Astrocyte of the cerebellum (primary cell): ENCODE data around the gene KRT35.

Experiments
- DNase-seq: peaks from one replicate; pipeline ENCODE4 v3.0.0-alpha.2; 2011; ENCODE audit warnings: low read depth
- H3K4me3 ChIP-seq: 2 replicates; pipeline ENCODE4 v1.5.1; 2011; ENCODE audit warnings: mild to moderate bottlenecking, low read depth, low read length, moderate library complexity
- in situ Hi-C: cut with HindIII; loops from 2 replicates; pipeline ENCODE4 v1.10.0; 2017; ENCODE audit warnings: low sequenced_read_pairs
- TF ChIP-seq, protein P1 (sequence below): IDR thresholded peaks from 2 replicates; pipeline ENCODE4 v1.5.1; 2012; ENCODE audit warnings: low read length, low read depth, moderate library complexity, mild to moderate bottlenecking; ENCODE audit errors: missing control alignments

The KRT35 gene

DNA sequence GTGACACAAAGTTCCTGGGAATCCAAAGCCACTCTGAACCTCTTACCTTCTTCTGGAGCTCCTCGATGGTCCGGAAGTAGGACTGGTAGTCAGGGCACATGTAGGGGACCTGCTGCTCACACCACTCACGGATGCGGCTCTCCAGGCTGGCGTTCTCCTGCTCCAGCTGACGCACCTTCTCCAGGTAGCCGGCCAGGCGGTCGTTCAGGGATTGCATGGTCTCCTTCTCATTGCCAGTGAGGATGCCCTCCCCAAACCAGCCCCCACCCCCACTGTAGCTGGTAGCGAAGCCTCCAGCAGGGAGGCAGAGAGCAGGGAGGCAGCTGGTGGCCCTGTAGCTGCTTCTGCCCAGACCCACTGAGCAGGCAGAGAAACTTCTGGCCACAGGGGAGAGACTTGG, 370 bp downstream of the KRT35 start:
- in situ Hi-C loops: no loop called here

GRCh38 chr17:41480136-41480535, 815 bp downstream of the KRT35 start:
- no peak for DNase-seq
- H3K4me3 ChIP-seq: no peak overlapping the region
- in situ Hi-C loops: no loop called here
- TF ChIP-seq, protein P1, sequence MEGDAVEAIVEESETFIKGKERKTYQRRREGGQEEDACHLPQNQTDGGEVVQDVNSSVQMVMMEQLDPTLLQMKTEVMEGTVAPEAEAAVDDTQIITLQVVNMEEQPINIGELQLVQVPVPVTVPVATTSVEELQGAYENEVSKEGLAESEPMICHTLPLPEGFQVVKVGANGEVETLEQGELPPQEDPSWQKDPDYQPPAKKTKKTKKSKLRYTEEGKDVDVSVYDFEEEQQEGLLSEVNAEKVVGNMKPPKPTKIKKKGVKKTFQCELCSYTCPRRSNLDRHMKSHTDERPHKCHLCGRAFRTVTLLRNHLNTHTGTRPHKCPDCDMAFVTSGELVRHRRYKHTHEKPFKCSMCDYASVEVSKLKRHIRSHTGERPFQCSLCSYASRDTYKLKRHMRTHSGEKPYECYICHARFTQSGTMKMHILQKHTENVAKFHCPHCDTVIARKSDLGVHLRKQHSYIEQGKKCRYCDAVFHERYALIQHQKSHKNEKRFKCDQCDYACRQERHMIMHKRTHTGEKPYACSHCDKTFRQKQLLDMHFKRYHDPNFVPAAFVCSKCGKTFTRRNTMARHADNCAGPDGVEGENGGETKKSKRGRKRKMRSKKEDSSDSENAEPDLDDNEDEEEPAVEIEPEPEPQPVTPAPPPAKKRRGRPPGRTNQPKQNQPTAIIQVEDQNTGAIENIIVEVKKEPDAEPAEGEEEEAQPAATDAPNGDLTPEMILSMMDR: no peak

More for the DNA sequence above, 370 bp downstream of the KRT35 start:
- no peak overlapping the region for H3K4me3 ChIP-seq
- no peak for DNase-seq
- TF ChIP-seq, protein P1: no peak

DNA sequence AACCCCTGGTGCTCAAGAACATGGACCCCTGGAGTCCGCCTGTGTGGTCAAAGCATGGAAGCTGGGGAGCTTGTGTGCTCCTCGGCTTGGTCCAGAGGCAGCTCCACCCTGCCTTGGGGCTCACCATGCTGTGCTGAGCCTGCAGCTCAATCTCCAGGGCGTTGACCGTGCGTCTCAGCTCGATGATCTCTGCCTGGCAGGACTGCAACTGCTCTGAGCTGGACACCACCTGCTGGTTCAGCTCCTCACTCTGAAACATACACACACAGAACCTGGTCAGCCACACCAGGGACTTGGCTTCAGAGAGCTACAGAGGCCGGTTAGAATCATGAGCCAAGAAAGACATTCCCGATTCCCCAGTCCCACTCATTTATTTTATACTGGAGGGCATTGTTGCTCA, 2.7 kb downstream of the KRT35 start:
- H3K4me3 ChIP-seq: no peak overlapping the region
- no peak for DNase-seq
- TF ChIP-seq, protein P1: no peak
- in situ Hi-C loops: no loop called here

DNA sequence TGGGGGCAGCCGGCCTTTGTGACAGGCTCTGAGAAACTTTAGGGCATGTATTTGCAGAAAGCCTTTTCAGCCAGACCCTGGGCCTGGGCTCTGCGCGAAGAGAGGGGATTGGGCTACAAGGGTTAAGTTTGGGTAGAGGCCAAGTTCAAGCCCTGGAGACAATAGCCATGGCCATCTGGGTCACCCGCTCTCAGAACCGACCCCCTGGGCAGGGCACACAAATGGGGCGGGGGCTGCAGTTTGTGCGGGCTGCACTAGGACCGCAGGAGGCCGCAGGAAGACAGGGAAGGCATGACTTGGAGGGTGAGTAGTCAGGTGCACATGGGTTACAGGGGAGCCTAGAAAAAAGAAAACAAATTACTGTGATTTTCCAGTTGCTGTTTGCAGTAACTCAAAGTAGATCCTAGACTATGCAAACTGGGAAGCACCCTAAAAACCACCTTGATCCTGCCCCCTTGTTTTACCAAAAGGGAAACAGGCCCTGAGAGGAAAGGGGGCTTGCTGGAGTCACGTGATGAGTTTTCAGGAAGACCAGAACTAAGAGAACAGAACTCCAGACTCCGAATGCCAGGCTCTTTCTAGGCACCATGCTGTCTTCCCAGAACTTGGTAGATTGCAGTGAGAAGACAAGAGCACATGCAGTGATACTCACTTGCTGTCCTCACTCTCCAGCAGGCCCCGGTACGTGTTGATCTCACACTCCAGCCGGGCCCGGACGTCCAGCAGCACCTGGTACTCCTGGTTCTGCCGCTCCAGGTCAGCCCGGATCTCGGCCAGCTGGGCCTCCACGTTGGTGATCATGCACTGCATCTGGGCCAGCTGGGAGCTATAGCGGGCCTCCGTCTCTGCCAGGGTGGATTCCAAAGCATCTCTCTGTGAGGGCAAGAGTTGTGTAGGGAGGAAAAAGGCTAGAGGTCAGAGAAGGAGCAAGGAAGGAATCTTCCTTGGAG, 3.8 kb downstream of the KRT35 start:
- in situ Hi-C loops: no loop called here

GRCh38 chr17:41475421-41475820, 5.5 kb downstream of the KRT35 start:
- TF ChIP-seq, protein P1: no peak
- no peak overlapping the region for H3K4me3 ChIP-seq
- no peak for DNase-seq
- in situ Hi-C loops: no loop called here

More for the DNA sequence above, 3.8 kb downstream of the KRT35 start:
- no peak for DNase-seq
- TF ChIP-seq, protein P1: no peak
- no peak overlapping the region for H3K4me3 ChIP-seq

GRCh38 chr17:41474863-41475262, 6.1 kb downstream of the KRT35 start:
- no peak overlapping the region for H3K4me3 ChIP-seq
- peak; percentile 12 for DNase-seq
- in situ Hi-C loops: no loop called here
- TF ChIP-seq, protein P1: no peak
